Liver (tissue), 9 donors: ENCODE measurements around the gene CDC42EP2. TPM values are rescaled to one million over a fixed set of nuclear protein-coding genes. Genes with fewer than 3 reads are reported as not detected.

Source experiments
- DNase-seq: peaks from one replicate; pipeline ENCODE4 v3.0.0-alpha.2; 2017; ENCODE audit warnings: low spot score
- H3K27ac ChIP-seq, 2 donors: one replicate each; pipeline ENCODE4 v1.7.0; 2013; ENCODE audit warnings: inconsistent platforms in 2 of 2, low read length in 2 of 2, control low read depth in 1 of 2, low read depth in 1 of 2, mild to moderate bottlenecking in 1 of 2
- H3K27me3 ChIP-seq, 4 donors: one replicate each; pipeline versions ENCODE4 v1.6.1 to v1.7.0; 2013; ENCODE audit warnings: low read length in 3 of 4, inconsistent platforms in 1 of 4, mild to moderate bottlenecking in 1 of 4, moderate library complexity in 1 of 4; ENCODE audit not compliant: control insufficient read depth in 4 of 4, insufficient read depth in 4 of 4
- H3K36me3 ChIP-seq, 4 donors: one replicate each; pipeline versions ENCODE4 v1.6.1 to v1.7.0; 2013; ENCODE audit warnings: low read length in 3 of 4, mild to moderate bottlenecking in 3 of 4, low read depth in 1 of 4, moderate library complexity in 1 of 4; ENCODE audit not compliant: control insufficient read depth in 4 of 4, insufficient read depth in 3 of 4
- H3K4me1 ChIP-seq, 4 donors: one replicate each; pipeline versions ENCODE4 v1.6.1 to v1.7.0; 2013; ENCODE audit warnings: low read length in 3 of 4, mild to moderate bottlenecking in 3 of 4, moderate library complexity in 1 of 4; ENCODE audit not compliant: control insufficient read depth in 4 of 4, insufficient read depth in 4 of 4
- H3K4me3 ChIP-seq, 3 donors: one replicate each; pipeline versions ENCODE4 v1.6.1 to v1.7.0; 2013; ENCODE audit warnings: low read length in 3 of 3, control low read depth in 1 of 3, low read depth in 1 of 3, mild to moderate bottlenecking in 1 of 3
- H3K9ac ChIP-seq, 2 donors: one replicate each; pipeline ENCODE4 v1.7.0; 2013; ENCODE audit warnings: low read length in 2 of 2, mild to moderate bottlenecking in 2 of 2, moderate library complexity in 2 of 2, control low read depth in 1 of 2, low read depth in 1 of 2
- H3K9me3 ChIP-seq, 4 donors: one replicate each; pipeline versions ENCODE4 v1.6.1 to v1.7.0; 2013; ENCODE audit warnings: low read length in 3 of 4; ENCODE audit not compliant: control insufficient read depth in 4 of 4
- ATF3 ChIP-seq: IDR thresholded peaks from 2 replicates; pipeline ENCODE4 v1.6.1; 2016; ENCODE audit warnings: antibody characterized with exemption
- CTCF ChIP-seq: fragments of 150-350 bp; IDR thresholded peaks from 2 replicates; pipeline ENCODE4 v1.5.1; 2017; ENCODE audit warnings: improper control_type of control experiment, low read depth, low read length; ENCODE audit not compliant: missing input control
- EGR1 ChIP-seq, 2 donors: IDR thresholded peaks; 2 replicates each; pipeline ENCODE4 v1.6.1; 2016 to 2018; ENCODE audit warnings: antibody characterized with exemption in 2 of 2, low read depth in 2 of 2
- FOXA1 ChIP-seq: IDR thresholded peaks from 2 replicates; pipeline ENCODE4 v1.6.1; 2016; ENCODE audit warnings: antibody characterized with exemption
- FOXA2 ChIP-seq: IDR thresholded peaks from 2 replicates; pipeline ENCODE4 v1.6.1; 2016; ENCODE audit warnings: antibody characterized with exemption
- GABPA ChIP-seq, 2 donors: IDR thresholded peaks in 1 of 2; conservative IDR thresholded peaks in 1 of 2; 2 replicates each; pipeline ENCODE4 v1.6.1; 2016; ENCODE audit warnings: antibody characterized with exemption in 2 of 2, mild to moderate bottlenecking in 1 of 2, moderate library complexity in 1 of 2
- HNF4A ChIP-seq, 2 donors: conservative IDR thresholded peaks; 2 replicates each; pipeline ENCODE4 v1.6.1; 2016; ENCODE audit warnings: antibody characterized with exemption in 2 of 2, mild to moderate bottlenecking in 2 of 2
- HNF4G ChIP-seq: IDR thresholded peaks from 2 replicates; pipeline ENCODE4 v1.6.1; 2016; ENCODE audit warnings: antibody characterized with exemption
- JUND ChIP-seq, 2 donors: IDR thresholded peaks; 2 replicates each; pipeline ENCODE4 v1.6.1; 2016; ENCODE audit warnings: antibody characterized with exemption in 2 of 2
- MAX ChIP-seq: IDR thresholded peaks from 2 replicates; pipeline ENCODE4 v1.6.1; 2016; ENCODE audit warnings: antibody characterized with exemption
- NR2F2 ChIP-seq: IDR thresholded peaks from 2 replicates; pipeline ENCODE4 v1.6.1; 2016; ENCODE audit warnings: antibody characterized with exemption
- RAD21 ChIP-seq, 2 donors: IDR thresholded peaks; 2 replicates each; pipeline ENCODE4 v1.6.1; 2016; ENCODE audit warnings: antibody characterized with exemption in 2 of 2, mild to moderate bottlenecking in 2 of 2
- REST ChIP-seq: IDR thresholded peaks from 2 replicates; pipeline ENCODE4 v1.6.1; 2016; ENCODE audit warnings: antibody characterized with exemption, mild to moderate bottlenecking
- RXRA ChIP-seq, 2 donors: IDR thresholded peaks; 2 replicates each; pipeline ENCODE4 v1.6.1; 2017 to 2018; ENCODE audit warnings: antibody characterized with exemption in 2 of 2, mild to moderate bottlenecking in 1 of 2
- SP1 ChIP-seq: IDR thresholded peaks from 2 replicates; pipeline ENCODE4 v1.6.1; 2018; ENCODE audit warnings: antibody characterized with exemption, mild to moderate bottlenecking
- TAF1 ChIP-seq: conservative IDR thresholded peaks from 2 replicates; pipeline ENCODE4 v1.6.1; 2016; ENCODE audit warnings: antibody characterized with exemption, mild to moderate bottlenecking
- YY1 ChIP-seq: IDR thresholded peaks from 2 replicates; pipeline ENCODE4 v1.6.1; 2016; ENCODE audit warnings: antibody characterized with exemption, mild to moderate bottlenecking
- ZBTB33 ChIP-seq: IDR thresholded peaks from 2 replicates; pipeline ENCODE4 v1.6.1; 2016; ENCODE audit warnings: antibody characterized with exemption
- WGBS: extraction: QIAGEN DNeasy Blood & Tissue Kit; methylation state at CpG from one replicate; pipeline ENCODE4 v1.1.7; 2013; 5-methylcytosine and 5-hydroxymethylcytosine counted together
- polyA plus RNA-seq, 2 donors: library from polyadenylated mRNA; stranded (reverse) in 1 of 2; unstranded in 1 of 2; fragments of 200-250 nt in 1 of 2; fragments of >200 nt in 1 of 2; fragmentation: Nextera tagmentation in 1 of 2; extraction: Ambion mirVana in 1 of 2; gene quantifications; one replicate each; pipeline versions ENCODE4 v1.2.1 to v1.2.3, GENCODE V29; 2013 to 2015
- total RNA-seq, 2 donors: library from RNA; depleted of rRNA; stranded (reverse); fragments of >200 nt; gene quantifications; one replicate each; pipeline ENCODE4 v1.2.3, GENCODE V29; 2014
- donor health status: healthy.
- donor health status: healthy.
- donor health status: healthy.
- donor health status: healthy.
- donor health status: healthy.

CDC42EP2 gene
- total and polyA plus RNA-seq, 4 donors = 1.8 to 3.4 (median 1.9) TPM

GRCh38 chr11:65341856-65342255, 27.2 kb downstream of the CDC42EP2 start:
- no peak for DNase-seq
- TF ChIP-seq NR2F2 = no peak
- TF ChIP-seq HNF4A (conservative IDR thresholded peaks at IDR 0.05) = no peak
- TF ChIP-seq FOXA2 = no peak
- TF ChIP-seq YY1 = no peak
- TF ChIP-seq RXRA (IDR thresholded peaks at IDR 0.05) = no peak
- no peak for TF ChIP-seq GABPA (IDR thresholded peaks at IDR 0.05 in 1 of 2, conservative IDR thresholded peaks at IDR 0.05 in 1 of 2)
- 98% methylated on average over 3 of the region's 3 CpGs for WGBS

DNA sequence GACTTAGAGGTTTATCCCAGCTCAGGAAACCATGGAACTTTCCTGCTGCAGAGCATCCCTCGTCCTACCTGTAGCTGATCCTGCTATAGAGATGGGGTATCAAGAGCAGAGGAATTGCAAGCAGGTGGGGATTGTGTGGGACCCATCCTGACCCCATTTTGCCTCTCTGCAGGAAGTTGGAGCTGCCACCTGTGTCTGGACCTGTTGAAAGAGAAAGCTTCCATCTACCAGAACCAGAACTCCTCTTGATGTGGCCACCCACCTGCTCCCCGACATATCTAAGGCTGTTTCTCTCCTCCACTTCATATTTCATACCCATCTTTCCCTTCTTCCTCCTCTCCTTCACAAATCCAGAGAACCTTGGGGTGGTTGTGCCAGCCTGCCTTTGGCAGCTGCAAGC, 36.8 kb downstream of the CDC42EP2 start:
- Histone ChIP-seq H3K4me3 (no peak overlapping the region), H3K36me3 (peaks cover 3 to 47% (median 37%) of the 10 kb centered on the region in 4 donors), H3K27me3 (no peaks in the 10 kb centered on the region), H3K9me3 (no peaks in the 10 kb centered on the region), H3K9ac (no peak overlapping the region), H3K4me1 (peaks cover 0 to 19% (median 10%) of the 10 kb centered on the region in 4 donors), H3K27ac (no peak overlapping the region)
- 95% methylated on average over 2 of the region's 2 CpGs for WGBS
- TF ChIP-seq JUND (IDR thresholded peaks at IDR 0.05) (no peak), CTCF (no peak), REST (no peak), TAF1 (no peak), HNF4G (no peak), MAX (no peak), RXRA (IDR thresholded peaks at IDR 0.05) (no peak), ZBTB33 (no peak), GABPA (IDR thresholded peaks at IDR 0.05 in 1 of 2, conservative IDR thresholded peaks at IDR 0.05 in 1 of 2) (no peak), EGR1 (IDR thresholded peaks at IDR 0.05; ENCODE audit: low read depth in 2 of 2) (no peak), NR2F2 (no peak), RAD21 (IDR thresholded peaks at IDR 0.05) (no peak), FOXA2 (no peak), ATF3 (no peak), FOXA1 (no peak), HNF4A (conservative IDR thresholded peaks at IDR 0.05) (no peak), YY1 (no peak), SP1 (no peak)
- no peak for DNase-seq

More at GRCh38 chr11:65341856-65342255, 27.2 kb downstream of the CDC42EP2 start:
- Histone ChIP-seq H3K27ac (no peak overlapping the region), H3K9ac (no peak overlapping the region), H3K4me3 (no peak overlapping the region), H3K36me3 (peaks cover 12 to 61% (median 58%) of the 10 kb centered on the region in 4 donors), H3K9me3 (no peaks in the 10 kb centered on the region), H3K4me1 (no peaks in the 10 kb centered on the region), H3K27me3 (no peaks in the 10 kb centered on the region)
